Activated T-cell treated with anti-CD3 and anti-CD28 coated beads for 24 hours (primary cell): ENCODE measurements around the gene SPDYE1.
"Not testable (repeated sequence)": the region's sequence is repeated elsewhere in the genome, so short reads cannot be mapped to it uniquely, and the experiment has no call there.

Experiments
- DNase-seq: peaks from one replicate; pipeline ENCODE4 v3.0.0-alpha.2; 2020; ENCODE audit warnings: low read depth

Gene SPDYE1

DNA sequence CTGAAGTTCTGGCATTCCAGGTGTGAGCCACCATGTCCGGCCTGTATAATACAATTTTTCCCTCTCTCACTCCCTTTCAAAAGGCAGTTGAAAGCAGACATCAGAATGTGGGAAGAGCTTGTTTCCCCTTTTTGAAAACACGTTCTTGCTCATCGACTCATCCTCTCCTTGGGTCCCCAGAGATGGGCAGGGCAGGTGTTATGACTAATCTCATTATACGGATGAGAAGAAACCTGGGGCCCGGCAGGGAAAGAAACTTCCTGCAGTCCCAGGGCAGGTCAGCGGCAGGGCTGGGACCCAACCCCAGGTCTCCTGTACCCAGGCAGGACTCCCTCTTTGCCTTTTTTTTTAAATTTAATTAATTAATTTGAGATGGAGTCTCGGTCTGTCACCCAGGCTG, 4.8 kb upstream of the SPDYE1 start:
- not testable (repeated sequence) for DNase-seq

DNA sequence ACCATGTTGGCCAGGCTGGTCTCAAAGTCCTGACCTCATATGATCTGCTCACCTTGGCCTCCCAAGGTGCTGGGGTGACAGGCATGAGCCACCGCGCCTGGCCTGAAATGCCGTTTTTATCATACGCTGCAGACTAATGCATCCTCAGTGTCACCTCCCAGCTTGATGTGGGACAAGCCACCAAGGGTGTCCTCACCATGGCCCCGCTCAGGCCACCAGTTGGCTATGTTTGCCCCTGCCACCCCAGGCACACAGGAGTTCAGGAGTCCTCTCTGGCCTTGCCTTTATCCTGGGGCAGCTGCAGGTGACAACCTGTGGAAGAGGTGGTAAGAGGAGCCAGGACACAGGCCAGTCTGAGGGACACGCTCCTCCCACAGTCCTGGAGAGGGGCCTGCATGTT, 3.0 kb upstream of the SPDYE1 start:
- DNase-seq, result not testable (repeated sequence)

DNA sequence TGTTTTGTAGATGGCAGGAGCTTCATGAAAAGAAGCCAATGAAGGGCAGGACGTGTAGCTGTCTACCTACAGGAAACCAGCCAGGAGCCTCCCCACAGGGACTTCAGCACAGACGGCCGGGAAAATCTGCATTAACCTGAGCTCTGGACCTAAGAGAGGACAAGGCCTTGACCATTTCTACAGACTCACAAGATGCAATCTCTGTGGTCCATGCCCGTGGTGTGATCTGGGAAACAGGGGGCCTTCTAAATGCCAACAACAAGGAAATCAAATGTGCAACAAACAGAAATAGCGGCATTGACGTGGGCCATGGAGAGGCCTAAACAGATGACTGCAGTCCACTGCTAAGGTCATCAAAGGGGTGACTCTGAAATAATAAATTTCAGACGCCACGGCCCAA, 14.4 kb downstream of the SPDYE1 start:
- DNase-seq, result not testable (repeated sequence)

DNA sequence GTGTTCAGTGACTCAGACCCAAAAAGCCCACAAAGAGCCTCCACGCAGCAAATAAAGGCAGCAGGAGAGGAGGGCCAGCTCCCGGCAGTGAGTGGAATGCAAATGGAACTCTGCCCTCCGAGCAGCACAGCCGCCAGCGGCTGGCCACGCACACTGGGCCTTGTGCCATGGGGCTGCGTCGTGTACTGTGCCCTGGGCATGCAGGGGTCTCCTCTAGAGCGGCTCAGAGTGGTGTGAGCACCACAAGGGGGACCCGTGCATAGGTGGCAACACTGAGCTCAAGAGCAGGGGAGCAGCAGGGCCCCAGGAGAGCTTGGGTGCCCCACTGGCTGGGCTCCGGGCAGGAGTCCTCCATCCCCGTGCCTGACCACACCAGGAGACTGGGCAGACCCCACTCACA, 17.4 kb downstream of the SPDYE1 start:
- DNase-seq, result not testable (repeated sequence)

DNA sequence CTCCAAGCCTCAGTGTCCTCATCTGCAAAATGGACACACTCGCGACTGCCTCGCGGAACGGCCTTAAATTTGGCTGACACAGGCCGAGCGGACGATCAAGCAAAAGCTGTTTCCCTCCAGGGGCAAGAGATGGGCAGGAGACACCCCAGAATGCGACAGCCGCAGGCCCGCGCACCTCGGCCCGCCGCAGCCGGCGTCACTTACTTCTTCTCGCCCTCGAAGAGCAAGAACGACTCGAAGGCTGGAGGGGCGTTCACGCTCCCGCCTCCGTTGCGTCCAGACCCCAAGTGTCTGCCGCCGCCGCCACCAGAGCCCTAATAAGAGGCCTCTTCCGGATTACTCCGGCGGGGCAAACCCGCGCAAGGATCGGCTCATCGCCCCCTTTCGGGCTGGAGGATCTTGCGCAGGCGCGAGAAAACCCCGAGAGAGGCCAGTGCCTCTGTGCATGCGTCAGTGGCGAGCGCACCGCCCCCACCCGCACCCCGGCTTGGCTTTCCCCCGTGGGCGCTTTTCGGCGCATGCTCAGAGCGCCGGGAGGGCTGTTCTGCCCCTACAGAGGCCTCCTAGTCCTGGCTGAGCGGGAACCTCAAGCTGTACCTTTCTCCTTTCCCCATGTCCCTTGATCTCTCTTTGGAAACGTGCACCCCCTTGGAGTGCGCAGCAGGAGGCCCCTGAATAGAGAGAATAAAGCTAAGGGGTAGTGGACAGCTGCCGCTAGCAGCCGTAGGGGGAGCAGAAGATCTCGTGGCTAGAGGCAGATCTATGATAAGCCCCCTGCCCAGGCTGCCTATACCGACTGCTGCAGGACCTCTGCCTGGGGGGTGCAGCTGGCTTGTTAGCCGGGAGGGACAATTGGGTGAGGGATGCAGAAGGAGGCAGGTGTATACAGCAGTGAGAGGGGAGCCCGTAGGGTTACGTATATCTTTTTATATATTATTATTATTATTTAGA, 21.4 kb downstream of the SPDYE1 start:
- peak; percentile 99 for DNase-seq

DNA sequence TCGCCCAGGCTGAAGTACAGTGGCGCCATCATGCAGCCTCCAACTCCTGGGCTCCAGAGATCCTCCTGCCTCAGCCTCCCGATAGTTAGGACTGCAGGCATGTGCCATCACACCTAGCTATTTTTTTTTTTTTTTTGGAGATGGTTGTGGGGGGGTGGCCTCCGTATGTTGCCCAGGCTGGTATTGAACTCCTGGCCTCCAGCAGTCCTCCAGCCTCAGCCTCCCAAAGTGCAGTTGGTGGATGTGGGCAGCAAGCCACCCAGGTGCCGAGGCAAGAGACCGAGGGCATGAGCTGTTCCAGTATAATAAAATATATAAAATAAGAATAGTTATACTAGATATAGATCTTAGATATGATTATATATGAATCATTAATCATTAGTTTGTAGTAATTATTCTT, 22.1 kb downstream of the SPDYE1 start:
- not testable (repeated sequence) for DNase-seq

DNA sequence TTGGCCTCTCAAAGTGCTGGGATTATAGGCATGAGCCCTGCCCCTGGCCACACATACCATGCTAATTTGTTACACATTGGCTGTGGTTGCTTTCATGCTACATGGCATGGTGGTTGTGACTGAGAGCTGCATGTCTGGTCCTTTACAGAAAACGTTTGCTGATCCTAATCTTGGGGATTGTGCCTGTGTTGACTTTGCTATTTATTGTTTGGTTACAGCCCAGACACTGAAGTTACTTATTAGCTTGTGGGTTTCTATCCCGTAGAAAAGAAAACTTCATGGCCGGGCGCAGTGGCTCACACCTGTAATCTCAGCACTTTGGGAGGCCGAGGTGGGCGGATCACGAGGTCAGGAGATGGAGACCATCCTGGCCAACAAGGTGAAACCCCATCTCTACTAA, 24.4 kb downstream of the SPDYE1 start:
- DNase-seq, result not testable (repeated sequence)

DNA sequence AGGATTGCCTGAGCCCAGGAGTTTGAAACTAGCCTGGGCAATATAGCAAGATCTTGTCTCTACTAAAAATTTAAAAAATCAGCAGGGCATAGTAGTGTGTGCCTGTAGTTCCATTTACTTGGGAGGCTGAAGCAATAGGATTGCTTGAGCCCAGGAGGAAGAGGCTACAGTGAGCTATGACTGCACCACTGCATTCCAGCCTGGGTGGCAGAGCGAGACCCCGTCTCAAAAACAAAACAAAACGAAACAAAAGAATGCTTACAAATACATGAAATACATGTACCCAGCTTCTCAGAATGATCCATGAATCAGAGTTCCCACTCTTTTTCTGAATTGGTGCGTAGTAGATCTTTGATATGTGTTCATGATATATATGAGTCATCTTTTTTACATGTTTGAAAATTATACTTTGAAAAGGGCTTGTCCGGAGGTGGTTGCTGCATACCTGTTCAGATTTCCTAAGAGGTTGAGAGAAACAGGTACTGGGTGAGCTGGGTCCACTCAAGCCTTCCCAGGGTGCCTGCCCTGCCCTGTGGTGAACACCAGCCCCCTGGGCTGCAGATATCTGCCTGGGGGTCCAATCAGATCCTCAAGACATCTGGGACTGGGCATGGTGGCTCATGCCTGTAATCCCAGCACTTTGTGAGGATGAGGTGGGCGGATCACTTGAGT, 25.2 kb downstream of the SPDYE1 start:
- not testable (repeated sequence) for DNase-seq

DNA sequence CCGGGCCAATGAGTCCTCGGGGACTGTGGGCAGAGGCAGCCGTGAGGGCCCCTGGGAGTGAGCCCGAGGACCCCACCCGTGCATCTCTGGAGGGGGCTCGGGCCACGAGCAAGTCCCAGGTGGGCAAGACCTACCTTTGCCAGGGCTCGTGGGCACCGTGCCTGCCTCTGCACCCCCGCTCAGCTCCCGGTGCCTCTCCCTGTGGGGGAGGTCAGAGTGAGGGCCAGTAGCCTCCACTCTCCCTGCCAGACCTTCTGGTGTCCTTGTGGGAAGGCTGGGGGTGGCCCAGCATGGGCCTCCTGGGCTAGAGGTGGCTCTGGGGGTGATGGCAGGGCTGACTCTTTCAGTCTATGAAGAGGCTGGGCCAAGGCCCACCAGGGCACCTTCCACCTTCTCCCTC, 31.7 kb downstream of the SPDYE1 start:
- not testable (repeated sequence) for DNase-seq

DNA sequence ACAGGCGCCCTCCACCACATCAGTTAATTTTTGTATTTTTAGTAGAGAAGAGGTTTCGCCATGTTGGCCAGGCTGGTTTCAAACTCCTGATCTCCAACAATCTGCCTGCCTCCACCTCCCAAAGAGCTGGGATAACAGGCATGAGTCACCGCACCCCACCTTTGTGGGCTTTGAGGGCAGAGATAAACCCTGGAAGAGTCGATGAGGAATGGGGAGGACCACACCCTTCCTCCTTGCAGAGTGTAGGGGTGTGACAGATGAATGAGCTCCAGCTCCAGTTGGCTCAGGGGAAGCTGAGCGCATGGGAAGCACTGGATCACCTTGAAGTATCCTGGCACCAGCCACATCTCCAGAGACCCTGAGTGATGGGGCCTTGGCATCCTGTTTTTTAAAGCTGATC, 32.3 kb downstream of the SPDYE1 start:
- DNase-seq, result not testable (repeated sequence)

DNA sequence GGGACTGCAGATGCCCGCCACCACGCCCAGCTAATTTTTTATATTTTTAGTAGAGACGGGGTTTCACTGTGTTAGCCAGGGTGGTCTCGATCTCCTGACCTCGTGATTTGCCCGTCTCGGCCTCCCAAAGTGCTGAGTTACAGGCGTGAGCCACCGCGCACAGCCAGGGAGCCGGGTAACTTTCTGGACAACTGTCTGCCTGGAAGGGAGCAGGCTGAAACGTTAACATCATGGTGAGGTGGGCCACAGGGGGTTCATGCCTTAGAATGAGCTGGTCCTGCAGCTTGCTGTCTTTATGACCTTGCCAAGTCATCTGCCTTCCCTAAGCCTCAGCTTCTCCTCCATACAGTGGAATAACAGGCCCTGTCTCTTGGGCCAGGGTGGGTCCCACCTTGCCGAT, 33.6 kb downstream of the SPDYE1 start:
- not testable (repeated sequence) for DNase-seq

DNA sequence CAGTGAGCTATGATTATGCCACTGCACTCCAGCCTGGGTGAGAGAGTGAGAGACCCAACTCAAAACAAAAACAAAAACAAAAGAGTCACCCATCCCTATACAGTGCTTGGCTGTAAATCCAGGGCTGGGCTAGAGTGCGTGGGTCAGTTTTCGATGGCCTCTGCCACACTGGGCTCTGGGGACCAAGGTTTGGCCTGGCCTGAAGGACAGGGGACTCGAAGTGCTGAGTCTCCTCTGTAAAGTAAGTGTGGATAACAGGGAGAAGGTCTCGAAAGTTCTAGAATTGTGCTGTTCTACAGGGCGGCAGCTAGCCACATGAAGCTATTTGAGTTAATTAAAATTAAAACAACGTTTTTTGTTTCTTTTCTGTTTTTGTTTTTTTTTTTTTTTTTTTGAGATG, 34.3 kb downstream of the SPDYE1 start:
- DNase-seq, result not testable (repeated sequence)

DNA sequence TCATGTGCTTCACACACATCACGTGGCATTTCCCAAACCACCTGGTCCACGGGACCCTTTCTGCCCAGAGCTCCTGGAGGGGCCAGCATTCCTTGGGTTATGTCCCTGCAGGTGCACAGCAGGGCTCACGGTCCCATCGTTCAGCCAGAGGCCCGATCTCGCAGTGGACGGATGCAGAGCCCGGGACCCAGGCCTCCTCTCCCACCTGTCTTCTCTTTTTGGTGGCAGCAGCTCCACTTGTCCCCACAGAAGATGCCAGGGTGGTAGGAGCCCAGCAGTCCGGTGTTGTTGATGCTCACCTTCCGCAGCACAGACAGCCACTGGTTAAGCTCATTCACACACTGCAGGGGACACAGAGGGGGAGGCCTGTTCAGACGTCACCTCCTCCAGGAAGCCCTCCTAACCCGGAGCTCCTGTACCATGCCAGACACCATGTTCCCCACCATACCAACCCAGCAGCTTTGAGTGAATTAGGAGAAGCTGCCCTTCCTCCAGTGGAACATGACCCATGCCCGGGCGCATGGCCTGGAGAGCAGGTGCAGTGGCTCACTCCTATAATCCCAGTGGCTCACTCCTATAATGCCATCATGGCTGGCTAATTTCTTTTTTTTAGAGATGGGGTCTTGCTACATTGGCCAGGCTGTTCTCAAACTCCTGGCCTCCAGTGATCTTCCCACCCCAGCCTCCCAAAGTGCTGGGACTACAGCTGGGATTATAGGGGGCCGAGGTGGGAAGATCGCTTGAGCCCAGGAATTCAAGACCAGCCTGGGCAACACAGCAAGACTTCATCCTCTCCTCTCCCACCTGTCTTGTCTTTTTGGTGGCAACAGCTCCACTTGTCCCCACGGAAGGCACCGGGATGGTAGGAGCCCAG, 36.5 kb downstream of the SPDYE1 start:
- DNase-seq, result not testable (repeated sequence)

DNA sequence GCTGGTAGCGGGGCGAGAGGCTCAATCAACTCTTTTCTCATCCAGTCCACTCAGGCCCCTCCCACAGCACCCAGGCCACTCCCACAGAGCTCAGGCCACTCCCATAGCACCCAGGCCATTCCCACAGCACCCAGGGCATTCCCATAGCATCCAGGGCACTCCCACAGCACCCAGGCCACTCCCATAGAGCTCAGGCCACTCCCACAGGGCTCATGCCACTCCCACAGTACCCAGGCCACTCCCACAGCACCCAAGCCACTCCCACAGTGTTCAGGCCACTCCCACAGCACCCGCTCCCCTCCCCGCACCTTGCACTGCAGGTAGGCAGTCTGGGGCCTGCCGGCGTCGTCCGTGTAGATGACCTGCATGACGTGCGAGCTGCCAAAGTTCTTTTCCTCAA, 38.7 kb downstream of the SPDYE1 start:
- not testable (repeated sequence) for DNase-seq

DNA sequence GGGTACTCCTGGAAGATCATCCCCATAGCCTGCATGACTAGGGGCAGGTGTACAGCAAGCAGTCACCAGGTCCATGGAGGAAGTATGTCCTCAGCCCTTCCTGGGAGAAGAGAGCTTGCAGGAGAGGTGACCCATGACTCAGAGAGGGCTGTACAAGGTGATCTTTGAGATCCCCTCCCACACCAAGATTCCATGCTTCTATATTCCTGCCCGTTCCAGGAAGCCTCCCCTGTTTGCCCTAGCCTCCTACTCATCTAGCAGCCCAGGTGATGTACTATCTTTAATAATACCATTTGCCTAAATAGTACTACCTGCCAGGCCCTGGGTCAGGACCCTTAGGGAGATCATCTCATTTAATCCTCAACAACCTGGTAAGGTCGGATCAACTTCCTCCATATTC, 40.3 kb downstream of the SPDYE1 start:
- DNase-seq, result not testable (repeated sequence)

DNA sequence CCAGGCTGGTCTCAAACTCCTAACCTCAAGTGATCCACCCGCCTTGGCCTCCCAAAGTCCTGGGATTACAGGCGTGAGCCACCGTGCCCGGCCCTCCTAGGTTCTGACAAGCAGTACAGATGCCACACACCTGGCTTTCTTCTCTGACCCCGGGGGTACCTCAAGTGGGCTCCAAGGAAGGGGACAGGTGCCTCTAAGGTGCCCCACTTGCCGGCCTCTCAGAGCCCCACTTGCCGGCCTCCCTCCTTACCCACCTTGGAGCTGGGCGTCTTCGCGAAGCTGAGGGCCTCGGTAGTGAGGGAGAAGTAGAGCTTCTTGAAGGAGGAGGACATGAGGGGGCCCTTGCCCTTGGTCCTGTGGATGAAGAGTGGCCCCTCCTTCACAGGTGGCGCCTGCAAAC, 40.9 kb downstream of the SPDYE1 start:
- DNase-seq, result not testable (repeated sequence)

DNA sequence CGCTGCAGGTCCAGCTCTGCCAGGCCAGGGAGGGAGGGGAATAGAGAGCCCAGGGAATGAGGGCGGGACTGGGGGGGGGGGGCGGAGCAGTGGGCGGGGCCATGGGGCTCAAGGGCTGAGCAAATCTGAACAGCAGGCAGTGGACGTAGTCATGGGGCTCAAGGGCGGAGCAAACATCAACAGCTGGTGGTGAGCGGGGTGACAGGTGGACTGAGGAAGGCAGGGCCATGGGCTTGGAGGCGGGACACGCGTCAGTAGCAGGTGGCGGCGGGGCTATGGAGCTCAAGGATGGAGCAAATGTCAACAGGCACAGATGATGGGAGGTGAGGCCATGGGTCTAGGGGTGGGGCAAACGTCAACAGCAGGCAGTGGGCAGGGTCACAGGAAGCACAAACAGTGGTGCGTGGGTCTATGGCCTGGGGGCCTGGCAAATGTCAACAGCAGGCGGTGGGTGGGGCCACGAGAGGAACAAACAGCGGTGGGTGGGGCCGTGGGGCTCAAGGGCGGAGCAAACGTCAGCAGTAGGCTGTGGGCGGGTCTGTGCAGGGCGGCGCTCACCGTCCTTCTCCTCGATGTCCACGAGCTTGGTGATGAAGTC, 41.4 kb downstream of the SPDYE1 start:
- DNase-seq, result peak; percentile 52

DNA sequence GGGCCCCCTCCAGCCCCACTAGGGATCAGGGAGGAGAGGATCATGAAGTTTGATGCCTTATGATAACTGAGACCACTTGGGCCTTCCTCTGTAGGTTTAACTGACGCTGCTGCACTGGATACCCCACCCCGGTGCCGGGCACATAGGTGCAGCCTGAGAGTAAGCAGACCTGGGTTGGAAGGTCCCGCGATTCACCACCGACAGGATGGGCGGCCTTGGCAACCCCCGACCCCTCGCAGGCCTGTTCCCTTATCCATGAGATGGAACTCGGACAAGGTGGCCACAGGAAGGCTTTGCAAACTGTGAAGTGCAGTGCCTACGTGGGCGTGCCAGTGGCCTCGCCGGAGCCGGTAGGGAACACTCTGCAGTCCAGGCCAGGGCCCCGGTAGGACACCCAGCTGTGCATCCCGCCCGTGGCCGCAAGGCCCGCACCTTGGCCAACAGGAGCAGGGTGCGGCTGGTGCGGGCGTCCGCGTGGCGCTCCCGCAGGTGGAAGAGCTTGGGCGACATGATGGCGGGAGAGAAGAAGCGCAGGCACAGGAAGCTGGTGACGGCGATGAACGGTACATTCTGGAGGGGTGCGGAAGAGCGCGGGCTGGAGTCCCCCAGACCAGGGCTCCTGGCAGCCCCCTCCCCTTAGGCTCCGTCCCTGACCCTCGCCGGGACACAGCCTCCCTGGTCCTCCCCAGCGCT, 42.2 kb downstream of the SPDYE1 start:
- not testable (repeated sequence) for DNase-seq

DNA sequence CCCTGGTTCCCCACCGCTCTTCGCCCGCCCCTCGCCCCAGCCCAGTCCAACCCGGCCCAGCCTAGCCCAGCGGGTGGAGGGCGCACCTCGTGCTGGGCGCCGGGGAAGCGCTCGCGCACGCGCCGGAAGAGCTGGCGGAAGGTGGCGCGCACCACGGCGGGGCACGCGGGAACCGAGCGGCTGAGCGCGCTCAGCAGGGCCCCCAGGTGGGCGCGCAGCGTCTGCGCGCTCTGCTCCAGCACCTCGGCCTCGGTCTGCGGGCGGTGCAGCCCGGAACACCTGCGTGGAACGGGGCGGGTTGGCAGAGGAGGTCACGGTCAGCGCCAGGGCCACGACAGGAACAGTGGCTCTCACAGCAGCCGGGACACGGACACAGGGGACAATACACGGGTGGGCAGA, 42.8 kb downstream of the SPDYE1 start:
- DNase-seq, result peak; percentile 48

DNA sequence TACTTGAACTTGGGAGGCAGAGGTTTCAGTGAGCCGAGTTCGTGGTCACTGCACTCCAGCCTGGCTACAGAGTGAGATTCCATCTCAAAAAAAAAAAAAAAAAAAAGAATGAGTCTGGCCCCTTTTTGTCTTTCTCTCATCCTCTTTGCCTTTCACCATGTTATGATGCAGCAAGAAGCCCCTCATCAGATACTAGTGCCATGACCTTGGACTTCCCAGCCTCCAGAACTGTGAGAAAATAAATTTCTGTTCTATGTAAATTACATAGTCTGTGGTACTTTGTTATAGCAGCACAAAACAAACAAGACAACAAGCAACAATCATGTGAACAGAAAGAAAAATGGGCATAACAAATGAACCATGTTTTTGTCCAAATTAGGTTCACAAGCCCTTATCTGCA, 44.5 kb downstream of the SPDYE1 start:
- DNase-seq, result no peak

DNA sequence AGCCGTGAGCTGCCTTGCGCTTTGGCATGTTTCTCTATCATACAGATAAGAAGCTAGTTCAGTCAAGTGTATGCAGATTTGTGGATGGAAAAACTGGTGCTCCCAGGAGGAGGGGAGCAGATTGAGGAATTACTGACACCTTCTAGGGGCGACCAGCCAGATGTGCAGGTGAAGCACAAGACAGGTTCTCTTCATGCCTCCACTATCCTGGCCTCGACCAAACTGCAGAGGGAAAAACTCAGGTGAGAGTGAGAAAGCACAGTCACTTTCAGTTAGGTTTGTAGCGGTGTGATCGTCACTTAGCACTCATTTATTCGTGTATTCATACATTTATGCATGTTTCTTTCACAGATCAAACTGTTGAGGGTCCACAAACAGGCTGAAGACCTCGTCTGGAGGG, 46.2 kb downstream of the SPDYE1 start:
- no peak for DNase-seq
